LNCaP clone FGC (cell line): ENCODE measurements around the gene KLHL2.
"Not testable (repeated sequence)": the region's sequence is repeated elsewhere in the genome, so short reads cannot be mapped to it uniquely, and the experiment has no call there.

ENCODE experiments used
- DNase-seq: peaks from one replicate; pipeline ENCODE4 v3.0.0-alpha.2; 2011; ENCODE audit warnings: low read depth
- H3K4me3 ChIP-seq: 2 replicates; pipeline ENCODE4 v1.5.1; 2011; ENCODE audit warnings: mild to moderate bottlenecking, low read depth, low read length, control low read depth
- CTCF ChIP-seq: IDR thresholded peaks from 2 replicates; pipeline ENCODE4 v1.5.1; 2012; ENCODE audit warnings: mild to moderate bottlenecking; ENCODE audit not compliant: control insufficient read depth, insufficient read depth; ENCODE audit errors: extremely low read depth

The KLHL2 gene

GRCh38 chr4:165203541-165204461, 3.6 kb upstream of the KLHL2 start:
- TF ChIP-seq CTCF, result no peak
- no peak overlapping the region for H3K4me3 ChIP-seq
- no peak for DNase-seq

GRCh38 chr4:165204462-165204830, 2.9 kb upstream of the KLHL2 start:
- no peak for TF ChIP-seq CTCF
- DNase-seq, result no peak
- no peak overlapping the region for H3K4me3 ChIP-seq

GRCh38 chr4:165207016-165207430, 338 bp upstream of the KLHL2 start:
- DNase-seq, result no peak
- TF ChIP-seq CTCF, result no peak
- H3K4me3 ChIP-seq, result peak overlapping the region; percentile 74

- peak overlapping the region; percentile 74 for H3K4me3 ChIP-seq
- no peak for DNase-seq
- no peak for TF ChIP-seq CTCF
Measured at GRCh38 chr4:165208221-165208652, 876 bp downstream of the KLHL2 start.

- TF ChIP-seq CTCF, result no peak
- DNase-seq, result no peak
- H3K4me3 ChIP-seq, result no peak overlapping the region; the same call in 1 of the 2 replicates
Measured at GRCh38 chr4:165208741-165209388, 1.5 kb downstream of the KLHL2 start.

GRCh38 chr4:165209796-165210195, 2.4 kb downstream of the KLHL2 start:
- TF ChIP-seq CTCF, result no peak
- DNase-seq, result no peak
- no peak overlapping the region for H3K4me3 ChIP-seq

GRCh38 chr4:165210566-165210965, 3.2 kb downstream of the KLHL2 start:
- no peak for TF ChIP-seq CTCF
- no peak for DNase-seq
- no peak overlapping the region for H3K4me3 ChIP-seq

- not testable (repeated sequence) for DNase-seq, H3K4me3 ChIP-seq
Measured at GRCh38 chr4:165212647-165213046, 5.3 kb downstream of the KLHL2 start.

- DNase-seq, result not testable (repeated sequence)
Measured at GRCh38 chr4:165213404-165213803, 6.0 kb downstream of the KLHL2 start.

GRCh38 chr4:165213991-165214709, 6.8 kb downstream of the KLHL2 start:
- not testable (repeated sequence) for DNase-seq, H3K4me3 ChIP-seq

More at GRCh38 chr4:165213404-165213803, 6.0 kb downstream of the KLHL2 start:
- not testable (repeated sequence) for H3K4me3 ChIP-seq
